ENCODE measurements around the gene LRRC75A.

- TF ChIP-seq CTCF (IDR thresholded peaks at IDR 0.05) = no peak
- no peak for TF ChIP-seq POLR2A (IDR thresholded peaks at IDR 0.05)
Measured at GRCh38 chr17:16423226-16423872, 68.6 kb downstream of the LRRC75A start.

Measured in uterus (tissue), 2 donors.